ENCODE results near the gene THAP5.

THAP5 gene

DNA sequence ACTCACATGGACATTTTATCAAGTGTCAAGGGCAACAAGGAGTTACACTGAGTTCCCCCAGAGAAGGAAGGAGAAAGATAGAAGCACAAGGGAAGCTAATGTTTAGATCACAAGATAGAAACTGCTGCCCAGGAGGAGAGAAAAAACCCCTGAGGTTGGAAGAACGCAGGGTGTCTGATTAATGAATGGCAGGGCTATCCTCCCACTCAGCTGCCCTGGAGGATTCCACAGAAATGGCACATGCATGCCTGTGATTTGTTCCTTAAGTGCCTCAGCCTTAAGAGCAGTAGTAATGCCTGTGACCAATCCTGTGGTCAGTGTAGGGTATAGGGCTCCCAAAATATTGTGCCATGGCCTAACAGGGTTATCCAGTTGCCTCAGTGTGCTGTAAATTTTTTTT lies 20.4 kb upstream of the THAP5 start:
- TF ChIP-seq, protein P1, sequence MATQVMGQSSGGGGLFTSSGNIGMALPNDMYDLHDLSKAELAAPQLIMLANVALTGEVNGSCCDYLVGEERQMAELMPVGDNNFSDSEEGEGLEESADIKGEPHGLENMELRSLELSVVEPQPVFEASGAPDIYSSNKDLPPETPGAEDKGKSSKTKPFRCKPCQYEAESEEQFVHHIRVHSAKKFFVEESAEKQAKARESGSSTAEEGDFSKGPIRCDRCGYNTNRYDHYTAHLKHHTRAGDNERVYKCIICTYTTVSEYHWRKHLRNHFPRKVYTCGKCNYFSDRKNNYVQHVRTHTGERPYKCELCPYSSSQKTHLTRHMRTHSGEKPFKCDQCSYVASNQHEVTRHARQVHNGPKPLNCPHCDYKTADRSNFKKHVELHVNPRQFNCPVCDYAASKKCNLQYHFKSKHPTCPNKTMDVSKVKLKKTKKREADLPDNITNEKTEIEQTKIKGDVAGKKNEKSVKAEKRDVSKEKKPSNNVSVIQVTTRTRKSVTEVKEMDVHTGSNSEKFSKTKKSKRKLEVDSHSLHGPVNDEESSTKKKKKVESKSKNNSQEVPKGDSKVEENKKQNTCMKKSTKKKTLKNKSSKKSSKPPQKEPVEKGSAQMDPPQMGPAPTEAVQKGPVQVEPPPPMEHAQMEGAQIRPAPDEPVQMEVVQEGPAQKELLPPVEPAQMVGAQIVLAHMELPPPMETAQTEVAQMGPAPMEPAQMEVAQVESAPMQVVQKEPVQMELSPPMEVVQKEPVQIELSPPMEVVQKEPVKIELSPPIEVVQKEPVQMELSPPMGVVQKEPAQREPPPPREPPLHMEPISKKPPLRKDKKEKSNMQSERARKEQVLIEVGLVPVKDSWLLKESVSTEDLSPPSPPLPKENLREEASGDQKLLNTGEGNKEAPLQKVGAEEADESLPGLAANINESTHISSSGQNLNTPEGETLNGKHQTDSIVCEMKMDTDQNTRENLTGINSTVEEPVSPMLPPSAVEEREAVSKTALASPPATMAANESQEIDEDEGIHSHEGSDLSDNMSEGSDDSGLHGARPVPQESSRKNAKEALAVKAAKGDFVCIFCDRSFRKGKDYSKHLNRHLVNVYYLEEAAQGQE (IDR thresholded peaks at IDR 0.05; ENCODE audit: low read depth), result no peak
- TF ChIP-seq, protein P2, sequence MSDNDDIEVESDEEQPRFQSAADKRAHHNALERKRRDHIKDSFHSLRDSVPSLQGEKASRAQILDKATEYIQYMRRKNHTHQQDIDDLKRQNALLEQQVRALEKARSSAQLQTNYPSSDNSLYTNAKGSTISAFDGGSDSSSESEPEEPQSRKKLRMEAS (IDR thresholded peaks at IDR 0.05), result no peak
- TF ChIP-seq TAF1 (IDR thresholded peaks at IDR 0.05; ENCODE audit: low read depth) (no peak), EGR1 (IDR thresholded peaks at IDR 0.05) (no peak), ZBTB7A (IDR thresholded peaks at IDR 0.05; ENCODE audit: low read depth) (no peak)

DNA sequence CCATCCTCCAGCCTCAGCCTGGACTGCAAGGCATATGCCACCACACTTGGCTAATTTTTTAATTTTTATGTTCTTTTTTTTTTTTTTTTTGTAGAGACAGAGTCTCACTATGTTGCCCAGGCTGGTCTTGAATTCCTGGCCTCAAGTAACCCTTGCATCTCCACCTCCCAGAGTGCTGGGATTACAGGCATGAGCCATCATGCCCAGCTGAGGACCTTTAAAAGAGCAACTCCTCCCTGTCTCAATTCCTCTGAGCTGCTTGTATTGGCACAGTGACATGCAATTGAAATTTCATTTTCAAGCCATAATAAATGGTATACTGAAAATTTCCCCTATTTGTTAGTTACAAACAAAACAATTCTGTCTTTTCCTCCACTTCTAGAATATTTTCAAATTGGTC lies 19.7 kb upstream of the THAP5 start:
- TF ChIP-seq EP300 (IDR thresholded peaks at IDR 0.05; ENCODE audit: borderline replicate concordance), result no peak
- TF ChIP-seq CEBPB (IDR thresholded peaks at IDR 0.05), result no peak
- TF ChIP-seq CREB1 (IDR thresholded peaks at IDR 0.05; ENCODE audit: low read depth), result no peak
- no peak for TF ChIP-seq ZBTB7A (IDR thresholded peaks at IDR 0.05; ENCODE audit: low read depth)
- no peak for TF ChIP-seq NFIC (IDR thresholded peaks at IDR 0.05)
- no peak for TF ChIP-seq TAF1 (IDR thresholded peaks at IDR 0.05; ENCODE audit: low read depth)
- TF ChIP-seq, protein P3, sequence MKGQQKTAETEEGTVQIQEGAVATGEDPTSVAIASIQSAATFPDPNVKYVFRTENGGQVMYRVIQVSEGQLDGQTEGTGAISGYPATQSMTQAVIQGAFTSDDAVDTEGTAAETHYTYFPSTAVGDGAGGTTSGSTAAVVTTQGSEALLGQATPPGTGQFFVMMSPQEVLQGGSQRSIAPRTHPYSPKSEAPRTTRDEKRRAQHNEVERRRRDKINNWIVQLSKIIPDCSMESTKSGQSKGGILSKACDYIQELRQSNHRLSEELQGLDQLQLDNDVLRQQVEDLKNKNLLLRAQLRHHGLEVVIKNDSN (IDR thresholded peaks at IDR 0.05), result no peak
- no peak for TF ChIP-seq YY1 (IDR thresholded peaks at IDR 0.05; ENCODE audit: low read depth)
- TF ChIP-seq FOXM1 (IDR thresholded peaks at IDR 0.05; ENCODE audit: borderline replicate concordance, low read depth), result no peak

DNA sequence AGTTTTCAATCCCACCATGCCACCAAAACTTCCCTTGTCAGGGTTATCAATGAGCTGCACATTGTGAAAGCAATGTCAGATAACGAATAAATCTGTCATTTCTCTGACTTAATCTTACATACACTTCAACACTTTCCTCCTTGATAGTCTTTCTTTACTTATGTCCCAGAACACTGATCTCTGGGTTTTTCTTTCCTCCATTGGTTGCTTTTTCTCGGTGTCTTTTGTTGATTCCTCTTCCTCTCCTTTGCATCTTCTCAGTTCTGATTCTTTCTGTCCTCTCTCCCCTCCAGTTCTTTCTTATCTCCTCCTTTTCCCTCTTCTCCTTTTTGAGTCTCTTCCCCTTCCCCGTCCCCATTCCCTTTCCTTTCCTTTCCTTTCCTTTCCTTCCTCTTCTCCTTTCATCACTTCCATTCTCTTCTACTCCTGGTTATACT lies 16.8 kb upstream of the THAP5 start:
- TF ChIP-seq CEBPB (IDR thresholded peaks at IDR 0.05) (no peak), EP300 (IDR thresholded peaks at IDR 0.05; ENCODE audit: borderline replicate concordance) (no peak), TAF1 (IDR thresholded peaks at IDR 0.05; ENCODE audit: low read depth) (no peak), NFIC (IDR thresholded peaks at IDR 0.05) (no peak), ZBTB7A (IDR thresholded peaks at IDR 0.05; ENCODE audit: low read depth) (no peak)
- TF ChIP-seq, protein P3 (IDR thresholded peaks at IDR 0.05), result no peak

DNA sequence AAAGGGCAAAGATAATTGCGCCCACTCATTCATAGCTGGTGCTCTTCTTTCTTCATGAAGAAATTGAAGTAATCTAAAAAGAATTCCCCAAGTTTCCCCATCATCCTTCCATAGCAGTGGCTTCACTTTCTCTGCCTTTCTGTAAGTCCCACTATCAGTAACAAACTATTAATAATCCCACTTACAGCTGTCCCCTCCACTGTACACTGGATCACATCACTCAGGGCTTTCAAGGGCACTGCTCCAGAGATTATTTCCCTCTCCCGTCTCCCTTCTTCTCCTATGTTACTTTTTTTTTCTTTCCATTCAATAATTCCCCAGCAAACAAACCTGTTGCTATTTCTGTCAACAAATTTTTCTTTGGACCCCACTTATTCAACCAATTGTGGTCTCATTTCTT lies 16.3 kb upstream of the THAP5 start:
- TF ChIP-seq TEAD4 (IDR thresholded peaks at IDR 0.05), result no peak
- no peak for TF ChIP-seq CEBPB (IDR thresholded peaks at IDR 0.05)
- TF ChIP-seq TCF12 (IDR thresholded peaks at IDR 0.05; ENCODE audit: low read depth), result no peak
- no peak for TF ChIP-seq TAF1 (IDR thresholded peaks at IDR 0.05; ENCODE audit: low read depth)
- TF ChIP-seq, protein P1 (IDR thresholded peaks at IDR 0.05; ENCODE audit: low read depth), result no peak
- TF ChIP-seq EP300 (IDR thresholded peaks at IDR 0.05; ENCODE audit: borderline replicate concordance), result no peak
- TF ChIP-seq, protein P3 (IDR thresholded peaks at IDR 0.05), result no peak
- no peak for TF ChIP-seq ZBTB7A (IDR thresholded peaks at IDR 0.05; ENCODE audit: low read depth)
- no peak for TF ChIP-seq EGR1 (IDR thresholded peaks at IDR 0.05)
- TF ChIP-seq NFIC (IDR thresholded peaks at IDR 0.05), result no peak
- TF ChIP-seq FOXM1 (IDR thresholded peaks at IDR 0.05; ENCODE audit: borderline replicate concordance, low read depth), result no peak
- no peak for TF ChIP-seq YY1 (IDR thresholded peaks at IDR 0.05; ENCODE audit: low read depth)
- no peak for TF ChIP-seq RAD21 (IDR thresholded peaks at IDR 0.05; ENCODE audit: low read depth)
- TF ChIP-seq, protein P2 (IDR thresholded peaks at IDR 0.05), result no peak
- TF ChIP-seq CREB1 (IDR thresholded peaks at IDR 0.05; ENCODE audit: low read depth), result no peak

DNA sequence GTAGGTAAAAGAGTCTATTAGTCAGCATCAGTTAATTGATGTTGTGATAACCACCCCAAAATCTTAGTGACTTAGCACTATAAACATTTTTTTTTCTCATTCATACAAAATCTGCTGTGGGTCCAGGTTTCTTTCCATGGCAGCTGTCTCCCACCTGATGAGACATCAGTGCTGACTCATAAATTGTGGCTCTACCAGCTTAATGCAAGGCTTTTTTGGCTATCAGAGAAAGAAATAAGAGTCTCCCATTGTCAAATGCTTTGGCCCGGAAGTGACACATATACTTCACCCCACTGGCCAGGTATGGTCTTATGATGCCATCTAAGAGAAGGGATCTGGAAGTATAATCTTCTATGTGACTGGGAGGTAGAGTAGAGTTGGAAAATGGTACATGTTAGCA lies 14.7 kb upstream of the THAP5 start:
- no peak for TF ChIP-seq TAF1 (IDR thresholded peaks at IDR 0.05; ENCODE audit: low read depth)
- no peak for TF ChIP-seq ZBTB7A (IDR thresholded peaks at IDR 0.05; ENCODE audit: low read depth)
- no peak for TF ChIP-seq TEAD4 (IDR thresholded peaks at IDR 0.05)
- no peak for TF ChIP-seq EP300 (IDR thresholded peaks at IDR 0.05; ENCODE audit: borderline replicate concordance)
- TF ChIP-seq CREB1 (IDR thresholded peaks at IDR 0.05; ENCODE audit: low read depth), result no peak
- no peak for TF ChIP-seq CEBPB (IDR thresholded peaks at IDR 0.05)
- TF ChIP-seq EGR1 (IDR thresholded peaks at IDR 0.05), result no peak
- TF ChIP-seq, protein P3 (IDR thresholded peaks at IDR 0.05), result no peak
- TF ChIP-seq, protein P2 (IDR thresholded peaks at IDR 0.05), result no peak
- no peak for TF ChIP-seq TCF12 (IDR thresholded peaks at IDR 0.05; ENCODE audit: low read depth)
- no peak for TF ChIP-seq RAD21 (IDR thresholded peaks at IDR 0.05; ENCODE audit: low read depth)
- no peak for TF ChIP-seq YY1 (IDR thresholded peaks at IDR 0.05; ENCODE audit: low read depth)
- TF ChIP-seq NFIC (IDR thresholded peaks at IDR 0.05), result no peak
- TF ChIP-seq FOXM1 (IDR thresholded peaks at IDR 0.05; ENCODE audit: borderline replicate concordance, low read depth), result no peak
- TF ChIP-seq, protein P1 (IDR thresholded peaks at IDR 0.05; ENCODE audit: low read depth), result no peak
